Body of pancreas (tissue), 4 donors: ENCODE data around the gene ZFHX3.

ENCODE experiments used
- POLR2A ChIP-seq, 3 donors: fragments of 450-650 bp; IDR thresholded peaks; one replicate each; pipeline ENCODE4 v1.6.1; 2016; ENCODE audit warnings: antibody characterized with exemption in 3 of 3, mild to moderate bottlenecking in 2 of 3
- TF ChIP-seq, protein P1 (sequence below), 7 experiments: fragments of 450-650 bp in 4 of 7; fragments of 200-600 bp in 3 of 7; sonication (generic) in 3 of 7; IDR thresholded peaks; one replicate each; pipeline ENCODE4 v1.5.1; 2016 to 2019; ENCODE audit warnings: antibody characterized with exemption in 7 of 7

GRCh38 chr16:72876981-72877373 lies 171.0 kb downstream of the ZFHX3 start:
- TF ChIP-seq, protein P1, sequence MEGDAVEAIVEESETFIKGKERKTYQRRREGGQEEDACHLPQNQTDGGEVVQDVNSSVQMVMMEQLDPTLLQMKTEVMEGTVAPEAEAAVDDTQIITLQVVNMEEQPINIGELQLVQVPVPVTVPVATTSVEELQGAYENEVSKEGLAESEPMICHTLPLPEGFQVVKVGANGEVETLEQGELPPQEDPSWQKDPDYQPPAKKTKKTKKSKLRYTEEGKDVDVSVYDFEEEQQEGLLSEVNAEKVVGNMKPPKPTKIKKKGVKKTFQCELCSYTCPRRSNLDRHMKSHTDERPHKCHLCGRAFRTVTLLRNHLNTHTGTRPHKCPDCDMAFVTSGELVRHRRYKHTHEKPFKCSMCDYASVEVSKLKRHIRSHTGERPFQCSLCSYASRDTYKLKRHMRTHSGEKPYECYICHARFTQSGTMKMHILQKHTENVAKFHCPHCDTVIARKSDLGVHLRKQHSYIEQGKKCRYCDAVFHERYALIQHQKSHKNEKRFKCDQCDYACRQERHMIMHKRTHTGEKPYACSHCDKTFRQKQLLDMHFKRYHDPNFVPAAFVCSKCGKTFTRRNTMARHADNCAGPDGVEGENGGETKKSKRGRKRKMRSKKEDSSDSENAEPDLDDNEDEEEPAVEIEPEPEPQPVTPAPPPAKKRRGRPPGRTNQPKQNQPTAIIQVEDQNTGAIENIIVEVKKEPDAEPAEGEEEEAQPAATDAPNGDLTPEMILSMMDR (IDR thresholded peaks at IDR 0.05), result no peak
- TF ChIP-seq POLR2A (IDR thresholded peaks at IDR 0.05), result no peak
